Lung (tissue), 12 donors: ENCODE results near the gene PLEK. TPM values are rescaled to one million over a fixed set of nuclear protein-coding genes. Genes with fewer than 3 reads are reported as not detected.

Source experiments
- ATAC-seq: fragments of 200-7000 bp; cut with Tn5 transposase; one replicate; pipeline ENCODE4 v1.9.1; 2020; ENCODE audit warnings: moderate number of reproducible peaks; ENCODE audit not compliant: insufficient read depth, low FRiP score
- DNase-seq, 3 donors: peaks; one replicate each; pipeline ENCODE4 v3.0.0-alpha.2; 2013 to 2017
- H3K27ac ChIP-seq, 2 donors: one replicate each; pipeline ENCODE4 v1.5.1; 2013; ENCODE audit warnings: mild to moderate bottlenecking in 2 of 2, moderate library complexity in 2 of 2, control low read depth in 1 of 2, inconsistent platforms in 1 of 2, low read depth in 1 of 2, low read length in 1 of 2
- H3K27me3 ChIP-seq, 3 donors: one replicate each; pipeline ENCODE4 v1.5.1; 2013; ENCODE audit warnings: low read length in 2 of 3; ENCODE audit not compliant: control insufficient read depth in 3 of 3, insufficient read depth in 3 of 3
- H3K36me3 ChIP-seq, 4 donors: one replicate each; pipeline ENCODE4 v1.5.1; 2013; ENCODE audit warnings: low read length in 4 of 4, mild to moderate bottlenecking in 1 of 4, moderate library complexity in 1 of 4; ENCODE audit not compliant: control insufficient read depth in 4 of 4, insufficient read depth in 4 of 4
- H3K4me1 ChIP-seq, 5 donors: one replicate each; pipeline ENCODE4 v1.5.1; 2013; ENCODE audit warnings: low read length in 5 of 5, mild to moderate bottlenecking in 2 of 5, moderate library complexity in 1 of 5; ENCODE audit not compliant: control insufficient read depth in 5 of 5, insufficient read depth in 5 of 5
- H3K4me3 ChIP-seq: one replicate; pipeline ENCODE4 v1.5.1; 2013; ENCODE audit warnings: mild to moderate bottlenecking, control low read depth, moderate library complexity
- H3K9ac ChIP-seq, 2 donors: one replicate each; pipeline ENCODE4 v1.5.1; 2013; ENCODE audit warnings: low read length in 2 of 2, control low read depth in 1 of 2; ENCODE audit not compliant: insufficient read depth in 1 of 2
- H3K9me3 ChIP-seq, 4 donors: one replicate each; pipeline ENCODE4 v1.5.1; 2013; ENCODE audit warnings: low read length in 3 of 4, mild to moderate bottlenecking in 1 of 4, moderate library complexity in 1 of 4; ENCODE audit not compliant: control insufficient read depth in 4 of 4, insufficient read depth in 3 of 4
- CTCF ChIP-seq: IDR thresholded peaks from 2 replicates; pipeline ENCODE4 v1.5.1; 2012; ENCODE audit warnings: mild to moderate bottlenecking; ENCODE audit errors: control extremely low read depth, extremely low read depth
- WGBS, 2 donors: extraction: QIAGEN DNeasy Blood & Tissue Kit; methylation state at CpG; one replicate each; pipeline ENCODE4 v1.1.7; 2013; 5-methylcytosine and 5-hydroxymethylcytosine counted together
- polyA plus RNA-seq, 2 donors: library from polyadenylated mRNA; stranded (reverse); fragments of 200-250 nt; gene quantifications; one replicate each; pipeline ENCODE4 v1.2.1, GENCODE V29; 2013
- total RNA-seq, 2 donors: library from RNA; depleted of rRNA in 1 of 2; stranded (reverse); fragments of >200 nt in 1 of 2; gene quantifications; one replicate each; pipeline ENCODE4 v1.2.1, GENCODE V29; 2014 to 2021
- donor health status: control.
- donor health status: control.
- donor health status: Bipolar disorder and iron deficiency.
- donor health status: healthy.
- donor health status: DM: yes; HTN: yes; CAD: no.

Gene PLEK
- total and polyA plus RNA-seq, 4 donors: 8.2 to 181 (median 27.4) TPM

- peaks cover 0 to 5% (median 0%) of the 10 kb centered on the region in 5 donors for H3K4me1 ChIP-seq
- WGBS, 2 donors: 79 to 93% methylated on average over 3 of the region's 3 CpGs
- no peak for DNase-seq
- no peak overlapping the region for H3K4me3 ChIP-seq
- TF ChIP-seq CTCF: no peak
- peaks cover 0 to 12% (median 3%) of the 10 kb centered on the region in 3 donors for H3K27me3 ChIP-seq
- H3K9me3 ChIP-seq: no peaks in the 10 kb centered on the region
- no peak overlapping the region for H3K9ac ChIP-seq
- H3K36me3 ChIP-seq: no peaks in the 10 kb centered on the region
- no peak overlapping the region for H3K27ac ChIP-seq
- ATAC-seq: no peak
Observed at GRCh38 chr2:68325056-68325455, 40.0 kb upstream of the PLEK start.

GRCh38 chr2:68328901-68329300, 36.2 kb upstream of the PLEK start:
- H3K4me1 ChIP-seq: no peaks in the 10 kb centered on the region
- no peak for TF ChIP-seq CTCF
- no peak overlapping the region for H3K27ac ChIP-seq
- no peak overlapping the region for H3K9ac ChIP-seq
- no peak for ATAC-seq
- no peak for DNase-seq
- no peak overlapping the region for H3K4me3 ChIP-seq
- H3K9me3 ChIP-seq: peaks cover 0 to 2% (median 0%) of the 10 kb centered on the region in 4 donors
- no peaks in the 10 kb centered on the region for H3K36me3 ChIP-seq
- H3K27me3 ChIP-seq: peaks cover 0 to 3% (median 2%) of the 10 kb centered on the region in 3 donors
- 62 to 82% methylated on average over 5 of the region's 5 CpGs for WGBS, 2 donors

- ATAC-seq (no peak), DNase-seq (no peak)
- H3K4me1 ChIP-seq: no peaks in the 10 kb centered on the region
- H3K27ac ChIP-seq: no peak overlapping the region
- H3K27me3 ChIP-seq: peaks cover 0 to 3% (median 0%) of the 10 kb centered on the region in 3 donors
- H3K4me3 ChIP-seq: no peak overlapping the region
- no peak overlapping the region for H3K9ac ChIP-seq
- 74 to 93% methylated on average over 2 of the region's 2 CpGs for WGBS, 2 donors
- H3K36me3 ChIP-seq: no peaks in the 10 kb centered on the region
- peaks cover 0 to 2% (median 0%) of the 10 kb centered on the region in 4 donors for H3K9me3 ChIP-seq
- TF ChIP-seq CTCF: no peak
Observed at GRCh38 chr2:68330691-68331090, 34.4 kb upstream of the PLEK start.

GRCh38 chr2:68333009-68333408, 32.1 kb upstream of the PLEK start:
- H3K4me3 ChIP-seq: no peak overlapping the region
- H3K27me3 ChIP-seq: no peaks in the 10 kb centered on the region
- no peak for TF ChIP-seq CTCF
- no peak overlapping the region for H3K27ac ChIP-seq
- WGBS, 2 donors: 87 to 93% methylated on average over 8 of the region's 8 CpGs
- H3K4me1 ChIP-seq: no peaks in the 10 kb centered on the region
- no peak for DNase-seq
- H3K9ac ChIP-seq: no peak overlapping the region
- H3K9me3 ChIP-seq: peaks cover 0 to 2% (median 0%) of the 10 kb centered on the region in 4 donors
- no peak for ATAC-seq
- no peaks in the 10 kb centered on the region for H3K36me3 ChIP-seq
